GM21723 (cell line): ENCODE measurements around the gene PSMG3.

ENCODE experiments used
- ATAC-seq: cut with Tn5 transposase; IDR thresholded peaks from one replicate; pipeline ENCODE4 v1.9.1; 2021; ENCODE audit warnings: mild to moderate bottlenecking, moderate library complexity; ENCODE audit not compliant: unreplicated experiment

The PSMG3 gene

GRCh38 chr7:1580422-1581030, 10.7 kb upstream of the PSMG3 start:
- ATAC-seq, result no peak

DNA sequence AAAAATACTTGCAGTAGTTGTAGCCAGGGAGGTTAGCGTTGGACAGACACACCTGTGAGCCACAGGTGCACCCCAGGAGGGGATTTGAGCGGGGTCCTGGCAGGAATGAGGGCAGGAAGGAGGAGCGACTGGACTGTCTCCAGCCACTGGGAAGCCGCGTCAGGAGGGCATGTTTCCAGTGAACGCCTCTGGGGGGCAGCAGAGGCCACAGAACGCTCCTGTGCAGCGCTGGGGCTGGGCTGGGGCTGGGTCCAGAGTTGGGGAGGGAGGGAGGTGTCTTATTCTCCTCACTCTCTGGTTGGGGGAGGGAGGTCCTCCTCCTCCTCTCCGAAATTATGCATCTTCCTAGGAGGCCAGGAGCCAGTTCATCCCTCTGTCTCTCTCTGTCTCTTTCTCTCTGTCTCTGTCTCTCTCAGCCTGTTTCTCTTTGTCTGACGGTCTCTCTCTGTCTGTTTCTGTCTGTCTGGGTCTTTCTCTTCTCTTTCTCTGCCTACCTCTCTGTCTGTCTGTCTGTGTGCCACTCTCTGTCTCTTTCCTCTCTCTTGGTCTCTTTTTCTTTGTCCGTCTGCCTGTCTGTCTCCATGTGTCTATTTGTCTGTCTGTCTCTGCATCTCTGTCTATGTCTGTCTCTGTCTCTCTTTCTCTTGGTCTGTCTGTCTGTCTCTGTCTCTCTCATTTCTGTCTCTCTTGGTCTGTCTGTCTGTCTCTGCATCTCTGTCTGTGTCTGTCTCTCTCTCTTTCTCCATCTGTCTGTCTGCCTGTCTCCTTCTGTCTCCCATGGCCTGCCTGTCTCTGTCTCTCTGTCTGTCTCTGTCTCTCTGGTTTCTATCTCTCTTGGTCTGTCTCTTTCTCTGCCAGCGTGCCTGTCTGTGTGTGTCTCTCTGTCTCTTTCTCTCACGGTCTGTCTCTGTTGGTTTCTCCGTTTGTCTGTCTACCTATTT, 9.9 kb upstream of the PSMG3 start:
- peak; percentile 63 for ATAC-seq

DNA sequence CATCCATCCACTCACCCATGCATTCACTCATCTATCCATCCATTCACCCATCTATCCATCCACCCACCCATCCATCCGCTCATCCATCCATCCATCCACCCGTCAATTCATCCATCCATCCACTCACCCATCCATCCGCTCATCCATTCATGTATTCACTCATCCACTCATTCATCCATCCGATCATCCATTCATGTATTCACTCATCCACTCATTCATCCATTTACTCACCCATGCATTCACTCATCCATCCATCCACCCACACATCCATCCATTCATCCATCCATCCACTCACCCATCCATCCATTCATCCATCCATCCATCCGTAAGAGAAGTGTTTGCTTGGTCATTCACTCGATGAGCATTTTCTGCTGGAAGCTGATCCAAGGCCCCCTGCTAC, 8.7 kb upstream of the PSMG3 start:
- no peak for ATAC-seq

- no peak for ATAC-seq
Observed at GRCh38 chr7:1576521-1577253, 6.9 kb upstream of the PSMG3 start.

DNA sequence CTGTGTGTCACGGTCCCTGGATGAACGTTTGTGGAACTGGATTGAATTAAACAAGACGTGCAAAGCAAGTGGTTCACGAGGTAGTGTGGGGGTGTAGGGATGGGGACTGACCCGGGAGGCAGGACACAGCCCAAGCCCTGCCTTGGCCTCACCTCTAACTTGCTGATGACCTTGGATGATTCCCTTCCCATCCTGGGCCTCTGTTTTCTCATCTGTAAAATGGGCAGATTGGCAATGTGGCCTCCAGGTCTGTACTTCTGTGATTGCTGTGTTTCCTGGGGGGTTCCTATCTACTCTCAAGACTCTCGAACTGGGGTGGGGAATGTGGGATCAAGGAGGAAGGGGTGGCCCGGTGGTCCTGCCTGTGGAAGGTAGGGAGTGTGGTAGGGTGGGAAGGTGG, 6.0 kb upstream of the PSMG3 start:
- no peak for ATAC-seq

- no peak for ATAC-seq
Observed at GRCh38 chr7:1572111-1572822, 2.4 kb upstream of the PSMG3 start.

DNA sequence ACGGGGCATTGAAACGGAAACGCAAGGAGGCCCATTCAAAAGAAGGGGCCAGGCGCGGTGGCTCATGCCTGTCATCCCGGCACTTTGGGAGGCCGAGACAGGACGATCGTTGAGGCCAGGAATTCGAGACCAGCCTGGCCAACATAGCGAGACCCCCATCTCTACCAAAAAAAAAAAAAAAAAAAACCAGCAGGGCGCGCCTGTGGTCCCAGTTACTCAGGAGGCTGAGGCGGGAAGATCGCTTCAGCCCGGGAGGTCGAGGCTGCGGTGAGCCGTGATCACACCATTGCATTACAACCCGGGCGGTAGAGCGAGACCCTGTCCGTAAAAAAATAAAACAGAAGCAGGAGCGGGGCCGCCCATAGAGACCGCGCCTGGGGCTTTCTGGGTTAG, 396 bp downstream of the PSMG3 start:
- no peak for ATAC-seq

DNA sequence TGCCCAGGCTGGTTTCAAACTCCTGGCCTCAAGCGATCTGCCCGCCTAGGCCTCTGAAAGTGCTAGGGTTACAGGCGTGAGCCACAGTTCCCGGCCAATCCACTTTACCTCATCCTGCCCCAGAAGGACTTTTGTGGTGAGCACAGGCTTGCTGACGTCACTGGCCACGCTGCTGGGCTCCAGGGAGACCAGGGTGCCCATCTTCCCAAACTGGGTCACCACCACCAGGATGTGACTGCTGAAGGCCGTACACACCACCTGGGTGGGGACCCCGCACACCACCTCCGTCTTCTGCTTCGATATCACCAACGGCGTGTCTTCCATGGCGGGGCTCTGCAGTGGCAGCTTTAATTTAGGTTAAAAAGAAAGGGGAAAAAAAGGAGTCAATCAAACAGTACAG, 816 bp downstream of the PSMG3 start:
- no peak for ATAC-seq

- ATAC-seq, result no peak
Observed at GRCh38 chr7:1567896-1568510, 1.8 kb downstream of the PSMG3 start.

DNA sequence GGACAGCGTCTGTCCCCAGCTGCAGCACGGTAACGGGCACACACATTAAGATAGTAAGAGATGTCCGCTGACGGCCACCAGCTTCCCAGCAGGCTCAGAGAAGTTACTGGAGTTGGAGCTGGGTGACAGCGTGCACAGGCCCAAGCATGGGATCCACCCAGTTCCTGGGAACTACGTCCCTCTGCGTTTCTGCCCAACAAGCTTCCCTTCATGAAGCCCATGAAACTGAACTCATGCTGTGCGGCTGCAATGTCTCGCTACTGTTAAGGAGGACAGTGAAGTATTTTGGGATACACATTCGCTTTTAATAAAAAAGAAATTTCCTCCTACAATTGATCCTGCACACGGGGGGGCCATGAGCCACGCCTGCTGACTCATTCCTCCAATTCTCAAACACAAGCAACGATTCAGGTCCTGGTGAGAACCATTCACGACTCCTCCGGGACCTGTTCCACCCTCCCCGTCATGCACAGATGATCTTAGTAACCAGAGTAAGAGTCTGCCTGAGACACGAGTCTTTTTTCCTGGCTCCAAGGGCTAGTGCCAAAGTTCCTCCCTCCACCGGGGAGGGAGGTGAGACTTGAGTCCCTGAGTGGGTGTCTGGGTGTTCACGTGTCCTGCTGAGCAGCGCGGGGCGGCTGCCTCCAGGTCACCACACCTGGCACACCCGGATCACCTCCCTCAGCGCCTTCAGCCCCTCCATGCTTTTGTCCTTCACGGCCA, 2.6 kb downstream of the PSMG3 start:
- no peak for ATAC-seq

- ATAC-seq, result no peak
Observed at GRCh38 chr7:1566687-1567048, 3.2 kb downstream of the PSMG3 start.

GRCh38 chr7:1564603-1565022, 5.2 kb downstream of the PSMG3 start:
- no peak for ATAC-seq

DNA sequence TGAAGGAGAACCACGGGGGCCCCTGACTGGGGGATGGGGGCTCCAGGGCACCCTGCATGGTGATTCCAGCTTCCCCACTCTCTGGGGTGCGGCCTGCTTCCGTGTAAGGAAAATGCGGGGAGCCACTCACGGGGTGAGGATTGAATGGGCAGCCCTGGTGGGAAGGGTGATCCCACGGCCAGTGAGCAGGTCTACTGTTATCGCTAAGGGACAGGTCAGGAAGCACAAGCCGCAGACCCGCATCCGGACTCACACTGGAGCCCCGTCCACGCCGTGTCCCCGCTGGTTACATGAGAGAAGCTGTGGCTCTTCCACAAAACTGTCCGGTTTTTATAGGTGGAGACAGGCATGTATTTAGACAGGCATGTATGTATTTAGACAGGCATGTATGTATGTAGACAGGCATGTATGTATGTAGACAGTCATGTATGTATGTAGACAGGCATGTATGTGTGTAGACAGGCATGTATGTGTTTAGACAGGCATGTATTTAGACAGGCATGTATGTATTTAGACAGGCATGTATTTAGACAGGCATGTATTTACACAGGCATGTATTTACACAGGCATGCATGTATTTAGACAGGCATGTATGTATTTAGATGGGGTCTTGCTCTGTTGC, 5.7 kb downstream of the PSMG3 start:
- ATAC-seq, result no peak

DNA sequence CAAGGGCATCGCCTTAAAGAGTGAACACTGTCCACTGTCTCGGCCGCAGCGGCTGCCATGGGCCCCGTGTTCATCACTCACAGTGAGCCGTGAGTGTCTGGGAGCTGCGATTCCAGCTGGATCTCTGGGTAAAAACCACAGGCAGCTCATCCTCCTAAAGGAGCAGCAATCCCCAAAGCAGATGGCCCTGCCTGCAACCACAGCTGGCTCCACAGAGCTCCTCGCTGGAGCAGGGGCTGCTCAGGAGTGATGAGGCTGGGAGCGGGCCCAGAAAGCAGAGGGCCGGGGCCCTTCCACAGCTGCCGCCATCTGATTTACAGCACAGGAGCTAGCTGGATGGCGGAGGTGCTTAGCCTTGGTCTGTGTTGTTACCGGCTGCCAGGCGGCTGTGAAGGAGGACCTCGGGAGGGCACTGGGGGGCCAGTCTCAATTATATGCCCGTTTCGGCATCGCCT, 7.2 kb downstream of the PSMG3 start:
- ATAC-seq, result no peak

GRCh38 chr7:1562116-1562515, 7.7 kb downstream of the PSMG3 start:
- ATAC-seq, result no peak

DNA sequence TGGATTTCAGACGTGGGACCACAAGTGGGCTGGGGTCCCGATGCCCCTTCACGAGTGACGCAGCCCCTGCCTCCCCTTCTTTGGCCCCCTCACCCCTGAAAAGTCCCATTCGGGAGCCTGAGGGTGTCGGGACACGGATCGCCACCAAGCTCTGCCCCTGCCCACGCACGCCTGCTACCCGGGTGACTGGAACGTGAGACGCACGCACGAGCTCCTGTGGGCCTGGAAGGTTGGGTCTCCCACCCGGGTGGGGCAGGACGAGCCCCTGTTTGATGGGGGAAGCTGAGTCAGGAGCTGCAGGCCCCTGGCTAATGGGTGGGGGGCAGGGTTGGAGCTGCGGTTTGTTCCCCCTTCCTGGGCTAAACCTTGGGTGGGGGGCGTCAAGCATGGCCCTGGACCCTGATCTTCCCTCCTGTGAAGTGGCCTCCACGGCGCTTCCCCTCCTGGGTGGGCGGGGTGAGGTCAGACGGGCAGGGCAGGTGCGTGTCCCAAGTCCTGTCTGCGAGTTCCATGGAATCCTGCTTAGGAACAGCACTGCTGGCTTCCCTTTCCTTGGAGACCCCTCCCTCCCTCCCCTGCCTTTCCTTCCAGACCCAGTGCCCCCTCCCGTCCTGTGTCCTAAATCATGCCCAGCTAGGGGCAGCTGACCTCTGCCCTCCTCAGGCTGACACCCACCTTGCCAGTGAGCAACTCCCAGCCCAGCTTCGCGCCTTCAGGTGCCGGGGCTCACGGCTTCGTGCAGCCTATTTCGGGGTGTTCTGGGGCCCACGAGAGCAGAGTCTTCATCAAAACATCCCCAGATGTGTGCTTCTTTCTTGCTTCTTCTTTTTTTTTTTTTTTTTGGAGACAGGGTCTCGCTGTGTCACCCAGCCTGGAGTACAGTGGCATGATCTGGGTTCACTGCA, 8.5 kb downstream of the PSMG3 start:
- no peak for ATAC-seq

- ATAC-seq, result no peak
Observed at GRCh38 chr7:1560620-1561031, 9.2 kb downstream of the PSMG3 start.
